Measurements from ENCODE around the gene DOCK9. TPM values are rescaled to one million over a fixed set of nuclear protein-coding genes. Genes with fewer than 3 reads are reported as not detected.

Gene DOCK9
- polyA plus RNA-seq, 1 donor (not counting 4 experiments of a cell fraction or from before 2014, with no cell fraction given) = 110 TPM

DNA sequence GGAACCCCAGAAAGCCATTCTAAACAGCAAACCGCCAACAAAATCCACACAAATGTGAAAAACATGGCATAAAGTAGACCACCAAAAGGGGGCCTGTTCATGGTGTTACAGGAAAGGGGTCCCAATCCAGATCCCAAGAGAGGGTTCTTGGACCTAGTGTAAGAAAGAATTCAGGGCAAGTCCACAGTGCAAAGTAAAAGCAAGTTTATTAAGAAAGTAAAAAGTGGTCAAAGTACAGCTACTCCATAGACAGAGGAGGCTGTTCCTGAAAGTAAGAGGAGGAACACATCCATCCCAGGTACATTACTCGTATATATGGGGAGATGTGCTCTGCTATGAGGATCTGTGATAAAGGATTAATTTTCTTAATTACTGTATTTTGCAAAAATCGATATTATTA, 157.6 kb downstream of the DOCK9 start:
- H3K9me3 ChIP-seq (ENCODE audit: control insufficient read depth, low read depth, low read length) = no peaks in the 10 kb centered on the region
- TF ChIP-seq, protein P1, sequence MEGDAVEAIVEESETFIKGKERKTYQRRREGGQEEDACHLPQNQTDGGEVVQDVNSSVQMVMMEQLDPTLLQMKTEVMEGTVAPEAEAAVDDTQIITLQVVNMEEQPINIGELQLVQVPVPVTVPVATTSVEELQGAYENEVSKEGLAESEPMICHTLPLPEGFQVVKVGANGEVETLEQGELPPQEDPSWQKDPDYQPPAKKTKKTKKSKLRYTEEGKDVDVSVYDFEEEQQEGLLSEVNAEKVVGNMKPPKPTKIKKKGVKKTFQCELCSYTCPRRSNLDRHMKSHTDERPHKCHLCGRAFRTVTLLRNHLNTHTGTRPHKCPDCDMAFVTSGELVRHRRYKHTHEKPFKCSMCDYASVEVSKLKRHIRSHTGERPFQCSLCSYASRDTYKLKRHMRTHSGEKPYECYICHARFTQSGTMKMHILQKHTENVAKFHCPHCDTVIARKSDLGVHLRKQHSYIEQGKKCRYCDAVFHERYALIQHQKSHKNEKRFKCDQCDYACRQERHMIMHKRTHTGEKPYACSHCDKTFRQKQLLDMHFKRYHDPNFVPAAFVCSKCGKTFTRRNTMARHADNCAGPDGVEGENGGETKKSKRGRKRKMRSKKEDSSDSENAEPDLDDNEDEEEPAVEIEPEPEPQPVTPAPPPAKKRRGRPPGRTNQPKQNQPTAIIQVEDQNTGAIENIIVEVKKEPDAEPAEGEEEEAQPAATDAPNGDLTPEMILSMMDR (optimal IDR thresholded peaks at IDR 0.05 in 1 of 3, IDR thresholded peaks at IDR 0.05 in 1 of 3, conservative IDR thresholded peaks at IDR 0.05 in 1 of 3; ENCODE audit: extremely low read depth in 1 of 3, insufficient read depth in 2 of 3, low read length in 3 of 3) = no peak
- TF ChIP-seq EZH2 (IDR thresholded peaks at IDR 0.05; ENCODE audit: low read length) = no peak
- no peak overlapping the region for H2AFZ ChIP-seq (ENCODE audit: control insufficient read depth, low read length)
- H3K4me1 ChIP-seq (ENCODE audit: control insufficient read depth, extremely low read depth, insufficient read depth, low read length) = peaks cover 14% of the 10 kb centered on the region
- no peak overlapping the region for H3K9ac ChIP-seq (ENCODE audit: control insufficient read depth, extremely low read depth, insufficient read depth, low read length)
- no peak overlapping the region for H3K4me3 ChIP-seq (ENCODE audit: control insufficient read depth in 2 of 3, extremely low read depth in 1 of 3, insufficient read depth in 2 of 3, low read depth in 1 of 3, low read length in 3 of 3)
- dilution Hi-C loops (cut with MboI; ENCODE audit: extremely low pct_ligation_motif_present, low sequenced_read_pairs) = no loop called here
- H3K27me3 ChIP-seq (ENCODE audit: control insufficient read depth, extremely low read depth, insufficient read depth, low read length) = no peaks in the 10 kb centered on the region
- peaks cover 19 to 24% of the 10 kb centered on the region in 2 experiments for H3K36me3 ChIP-seq (ENCODE audit: control insufficient read depth in 2 of 2, extremely low read depth in 1 of 2, insufficient read depth in 2 of 2, low read length in 2 of 2)
- no peak overlapping the region for H3K4me2 ChIP-seq (ENCODE audit: control insufficient read depth, extremely low read depth, insufficient read depth, low read depth, low read length)
- FAIRE-seq (no peak), DNase-seq (ENCODE audit: low read depth, low spot score) (no peak)
- H3K9me1 ChIP-seq (ENCODE audit: control insufficient read depth, extremely low read depth, insufficient read depth, low read length) = no peaks in the 10 kb centered on the region
- no peak overlapping the region for H3K27ac ChIP-seq (ENCODE audit: control insufficient read depth, insufficient read depth, low read length)
- no peaks in the 10 kb centered on the region for H4K20me1 ChIP-seq (ENCODE audit: control insufficient read depth, extremely low read depth, insufficient read depth, low read length)
- no peaks in the 10 kb centered on the region for H3K79me2 ChIP-seq (ENCODE audit: control insufficient read depth, insufficient read depth, low read length)

DNA sequence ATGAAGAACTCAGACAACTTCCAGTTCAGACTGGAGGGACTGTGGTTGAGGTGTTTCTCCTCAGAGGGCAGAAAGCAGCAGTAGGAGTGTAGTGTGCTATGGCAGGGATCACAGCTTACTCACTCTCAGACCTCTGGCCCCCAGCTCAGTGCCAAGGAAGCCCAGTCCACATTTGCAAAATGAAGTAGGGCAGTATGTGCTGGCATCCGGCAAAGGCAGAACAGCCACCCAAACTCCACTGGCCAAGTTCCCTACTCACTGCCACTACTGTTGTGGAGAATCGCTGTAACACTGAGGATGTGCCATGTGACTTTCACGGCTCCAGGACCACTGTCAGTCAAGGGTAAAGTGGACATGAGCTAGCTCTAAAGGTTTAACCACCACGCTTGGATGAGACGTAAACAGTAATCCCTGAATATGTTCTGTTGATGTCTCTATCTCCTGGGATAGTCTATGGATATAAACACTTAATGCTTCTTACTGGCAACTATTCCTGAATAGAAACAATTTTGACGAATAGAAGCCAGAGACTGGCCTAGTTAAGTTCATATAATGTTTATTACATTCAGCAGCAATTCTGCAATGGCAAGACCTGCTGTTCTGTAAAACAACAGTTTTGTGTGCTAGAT, 158.4 kb downstream of the DOCK9 start:
- FAIRE-seq = no peak
- Histone ChIP-seq H3K79me2 (ENCODE audit: control insufficient read depth, insufficient read depth, low read length) (no peaks in the 10 kb centered on the region), H3K36me3 (ENCODE audit: control insufficient read depth in 2 of 2, extremely low read depth in 1 of 2, insufficient read depth in 2 of 2, low read length in 2 of 2) (peaks cover 18 to 24% of the 10 kb centered on the region in 2 experiments), H3K9me1 (ENCODE audit: control insufficient read depth, extremely low read depth, insufficient read depth, low read length) (no peaks in the 10 kb centered on the region), H3K27ac (ENCODE audit: control insufficient read depth, insufficient read depth, low read length) (no peak overlapping the region), H3K4me1 (ENCODE audit: control insufficient read depth, extremely low read depth, insufficient read depth, low read length) (peaks cover 8% of the 10 kb centered on the region), H3K27me3 (ENCODE audit: control insufficient read depth, extremely low read depth, insufficient read depth, low read length) (no peaks in the 10 kb centered on the region), H3K4me2 (ENCODE audit: control insufficient read depth, extremely low read depth, insufficient read depth, low read depth, low read length) (no peak overlapping the region), H3K9me3 (ENCODE audit: control insufficient read depth, low read depth, low read length) (no peaks in the 10 kb centered on the region), H2AFZ (ENCODE audit: control insufficient read depth, low read length) (no peak overlapping the region), H3K4me3 (ENCODE audit: control insufficient read depth in 2 of 3, extremely low read depth in 1 of 3, insufficient read depth in 2 of 3, low read depth in 1 of 3, low read length in 3 of 3) (no peak overlapping the region), H4K20me1 (ENCODE audit: control insufficient read depth, extremely low read depth, insufficient read depth, low read length) (no peaks in the 10 kb centered on the region), H3K9ac (ENCODE audit: control insufficient read depth, extremely low read depth, insufficient read depth, low read length) (no peak overlapping the region)
- no peak for DNase-seq (ENCODE audit: low read depth, low spot score)
- TF ChIP-seq, protein P1 (optimal IDR thresholded peaks at IDR 0.05 in 1 of 3, IDR thresholded peaks at IDR 0.05 in 1 of 3, conservative IDR thresholded peaks at IDR 0.05 in 1 of 3; ENCODE audit: extremely low read depth in 1 of 3, insufficient read depth in 2 of 3, low read length in 3 of 3) = no peak
- TF ChIP-seq EZH2 (IDR thresholded peaks at IDR 0.05; ENCODE audit: low read length) = no peak
- dilution Hi-C loops (cut with MboI; ENCODE audit: extremely low pct_ligation_motif_present, low sequenced_read_pairs) = no loop called here

All from keratinocyte (primary cell).